IMR-90 (cell line): ENCODE measurements around the gene HMOX1. TPM values are rescaled to one million over a fixed set of nuclear protein-coding genes. Genes with fewer than 3 reads are reported as not detected.
A peak's percentile ranks its signal among the peaks of the same experiment; 100 is the strongest.

Experiments
- ATAC-seq: fragments of 200-7000 bp; cut with Tn5 transposase; 2 replicates; pipeline ENCODE4 v1.9.1; 2020; ENCODE audit warnings: low read depth, mild to moderate bottlenecking, moderate library complexity
- BruUV-seq: library from RNA; stranded (reverse); fragments of 400-500 nt; replicated peaks from 2 replicates; lab custom pipeline; 2021; lab: Mats Ljungman, UMichigan
- CTCF ChIA-PET: fragments of 300-600 bp; formaldehyde crosslinking; extraction: SDS; loops from one replicate; lab custom pipeline; 2021; ENCODE audit warnings: antibody characterized with exemption; lab: Yijun Ruan, JAX
- POLR2A ChIA-PET: fragments of 300-600 bp; sonication (Branson Sonifier 250); formaldehyde crosslinking; loops from one replicate; lab custom pipeline; 2022; ENCODE audit warnings: antibody characterized with exemption; ENCODE audit not compliant: unreplicated experiment; lab: Charles Lee
- DNase-seq: peaks from one replicate; pipeline ENCODE4 v3.0.0; 2013
- H2AFZ ChIP-seq: replicated peaks from 2 replicates; pipeline ENCODE3; 2013; ENCODE audit warnings: low read length, mild to moderate bottlenecking; ENCODE audit not compliant: poor library complexity
- H2AK5ac ChIP-seq: 2 replicates; pipeline ENCODE4 v1.6.1; 2013; ENCODE audit warnings: low read depth, low read length, inconsistent platforms
- H2AK9ac ChIP-seq: replicated peaks from 2 replicates; pipeline ENCODE3; 2013; ENCODE audit warnings: mild to moderate bottlenecking, low read depth, low read length, moderate library complexity; ENCODE audit not compliant: poor library complexity
- H2BK120ac ChIP-seq: 2 replicates; pipeline ENCODE4 v1.6.1; 2013; ENCODE audit warnings: low read depth, low read length, inconsistent platforms
- H2BK15ac ChIP-seq: 3 replicates; pipeline ENCODE4 v1.6.1; 2013; ENCODE audit warnings: low read depth, low read length, inconsistent platforms
- H2BK20ac ChIP-seq: 2 replicates; pipeline ENCODE4 v1.6.1; 2013; ENCODE audit warnings: low read depth, mild to moderate bottlenecking, inconsistent platforms, low read length, moderate library complexity
- H2BK5ac ChIP-seq: 2 replicates; pipeline ENCODE4 v1.6.1; 2013; ENCODE audit warnings: mild to moderate bottlenecking, low read depth, low read length, inconsistent platforms; ENCODE audit not compliant: poor library complexity, severe bottlenecking
- H3K14ac ChIP-seq: replicated peaks from 2 replicates; pipeline ENCODE4 v1.6.1; 2013; ENCODE audit warnings: low read depth, low read length, inconsistent platforms
- H3K18ac ChIP-seq: 2 replicates; pipeline ENCODE4 v1.6.1; 2013; ENCODE audit warnings: low read depth, low read length, control low read depth
- H3K23ac ChIP-seq: 2 replicates; pipeline ENCODE4 v1.6.1; 2013; ENCODE audit warnings: low read depth, low read length, inconsistent platforms
- H3K27ac ChIP-seq: 2 replicates; pipeline ENCODE4 v1.5.1; 2013; ENCODE audit warnings: mild to moderate bottlenecking, control low read depth, low read length; ENCODE audit not compliant: insufficient read depth
- H3K27me3 ChIP-seq: 2 replicates; pipeline ENCODE4 v1.6.1; 2013; ENCODE audit warnings: low read length; ENCODE audit not compliant: control insufficient read depth, insufficient read depth
- H3K36me3 ChIP-seq: 2 replicates; pipeline ENCODE4 v1.6.1; 2013; ENCODE audit warnings: low read length, mixed read lengths; ENCODE audit not compliant: control insufficient read depth, insufficient read depth
- H3K4ac ChIP-seq: 2 replicates; pipeline ENCODE4 v1.6.1; 2013; ENCODE audit warnings: low read depth, low read length, inconsistent platforms
- H3K4me1 ChIP-seq: 2 replicates; pipeline ENCODE4 v1.6.1; 2013; ENCODE audit warnings: low read length, mixed read lengths; ENCODE audit not compliant: control insufficient read depth, insufficient read depth
- H3K4me2 ChIP-seq: 2 replicates; pipeline ENCODE4 v1.6.1; 2013; ENCODE audit warnings: low read depth, mild to moderate bottlenecking, control low read depth, low read length, moderate library complexity
- H3K4me3 ChIP-seq: 2 replicates; pipeline ENCODE4 v1.5.1; 2013; ENCODE audit warnings: low read depth, mild to moderate bottlenecking, control low read depth, low read length, moderate library complexity; ENCODE audit not compliant: insufficient read depth
- H3K56ac ChIP-seq: 2 replicates; pipeline ENCODE4 v1.6.1; 2013; ENCODE audit warnings: low read length, inconsistent platforms; ENCODE audit not compliant: insufficient read depth; ENCODE audit errors: extremely low read depth
- H3K79me1 ChIP-seq, 2 experiments: 2 replicates each; pipeline ENCODE4 v1.6.1; 2013; ENCODE audit warnings: low read length in 2 of 2, inconsistent platforms in 1 of 2, low read depth in 1 of 2
- H3K9ac ChIP-seq: 2 replicates; pipeline ENCODE4 v1.6.1; 2013; ENCODE audit warnings: low read depth, low read length, control low read depth
- H3K9me1 ChIP-seq: 2 replicates; pipeline ENCODE4 v1.6.1; 2013; ENCODE audit warnings: low read length, inconsistent platforms; ENCODE audit not compliant: insufficient read depth
- H3K9me3 ChIP-seq: 2 replicates; pipeline ENCODE4 v1.6.1; 2013; ENCODE audit warnings: low read length; ENCODE audit not compliant: control insufficient read depth, insufficient read depth
- H4K20me1 ChIP-seq: 2 replicates; pipeline ENCODE4 v1.6.1; 2013; ENCODE audit warnings: low read length, inconsistent platforms; ENCODE audit not compliant: insufficient read depth
- H4K5ac ChIP-seq: 2 replicates; pipeline ENCODE4 v1.6.1; 2013; ENCODE audit warnings: mild to moderate bottlenecking, low read depth, low read length, control low read depth
- H4K8ac ChIP-seq, 2 experiments: 2 replicates each; pipeline ENCODE4 v1.6.1; 2013; ENCODE audit warnings: low read depth in 2 of 2, low read length in 2 of 2, control low read depth in 1 of 2, inconsistent platforms in 1 of 2
- H4K91ac ChIP-seq: 2 replicates; pipeline ENCODE4 v1.6.1; 2013; ENCODE audit warnings: low read depth, low read length, inconsistent platforms; ENCODE audit not compliant: insufficient read depth
- BHLHE40 ChIP-seq: fragments of 150-350 bp; IDR thresholded peaks from 2 replicates; pipeline ENCODE4 v1.6.1; 2016; ENCODE audit warnings: mild to moderate bottlenecking, low read depth, low read length
- FOS ChIP-seq: fragments of 150-350 bp; IDR thresholded peaks from 2 replicates; pipeline ENCODE4 v1.6.1; 2016; ENCODE audit warnings: low read depth, low read length
- MAFK ChIP-seq: IDR thresholded peaks from 2 replicates; pipeline ENCODE4 v1.6.1; 2012; ENCODE audit warnings: low read depth, low read length, improper control_type of control experiment
- MXI1 ChIP-seq: IDR thresholded peaks from 2 replicates; pipeline ENCODE4 v1.6.1; 2012; ENCODE audit warnings: low read depth, mild to moderate bottlenecking, low read length, moderate library complexity, borderline replicate concordance
- NFE2L2 ChIP-seq: fragments of 150-350 bp; IDR thresholded peaks from 2 replicates; pipeline ENCODE4 v1.6.1; 2016; ENCODE audit warnings: low read depth, mild to moderate bottlenecking, low read length
- POLR2A ChIP-seq: IDR thresholded peaks from 2 replicates; pipeline ENCODE4 v1.6.1; 2012; ENCODE audit warnings: mild to moderate bottlenecking, low read depth, low read length
- RAD21 ChIP-seq: IDR thresholded peaks from 2 replicates; pipeline ENCODE4 v1.6.1; 2012; ENCODE audit warnings: low read length, improper control_type of control experiment
- RCOR1 ChIP-seq: IDR thresholded peaks from 2 replicates; pipeline ENCODE4 v1.6.1; 2012; ENCODE audit warnings: mild to moderate bottlenecking, low read length, improper control_type of control experiment; ENCODE audit not compliant: insufficient replicate concordance
- SMC3 ChIP-seq: fragments of 150-350 bp; IDR thresholded peaks from 2 replicates; pipeline ENCODE4 v1.6.1; 2016; ENCODE audit warnings: low read depth, mild to moderate bottlenecking, antibody characterized with exemption, low read length, moderate library complexity
- WGBS, 2 experiments: methylation state at CpG; one replicate each; pipeline versions ENCODE4 v1.1.5 to v1.1.7; 2013; ENCODE audit warnings: missing lambda C conversion rate in 2 of 2; ENCODE audit not compliant: insufficient read length in 1 of 2; ENCODE audit errors: extremely low coverage in 2 of 2; 5-methylcytosine and 5-hydroxymethylcytosine counted together
- dilution Hi-C: fragments of 300-500 bp; cut with HindIII; formaldehyde crosslinking; loops from one replicate; pipeline ENCODE4 v1.14.3; 2018; ENCODE audit warnings: low sequenced_read_pairs; ENCODE audit not compliant: unreplicated experiment
- in situ Hi-C: fragments of 300-500 bp; cut with MboI; formaldehyde crosslinking; loops from 3 replicates; pipeline ENCODE4 v1.14.3; 2019; ENCODE audit warnings: low sequenced_read_pairs, inconsistent platforms, mixed read lengths
- intact Hi-C: fragments of 100-400 bp; cut with micrococcal nuclease; formaldehyde crosslinking; loops from 2 replicates; pipeline ENCODE4 v1.10.0; 2022
- polyA plus RNA-seq, 3 experiments: library from polyadenylated mRNA; depleted of rRNA; stranded (reverse); fragments of >200 nt; gene quantifications; 2 replicates each; pipeline ENCODE4 v1.2.3, GENCODE V29; 2012; ENCODE audit warnings: low replicate concordance in 1 of 3
- total RNA-seq: library from RNA; depleted of rRNA; stranded (reverse); fragments of >200 nt; gene quantifications from 2 replicates; pipeline ENCODE4 v1.2.3, GENCODE V29; 2012

HMOX1 gene
- total and polyA plus RNA-seq, 2 of the 4 experiments (the other 2 are of a cell fraction): 23.1 to 50.5 TPM

DNA sequence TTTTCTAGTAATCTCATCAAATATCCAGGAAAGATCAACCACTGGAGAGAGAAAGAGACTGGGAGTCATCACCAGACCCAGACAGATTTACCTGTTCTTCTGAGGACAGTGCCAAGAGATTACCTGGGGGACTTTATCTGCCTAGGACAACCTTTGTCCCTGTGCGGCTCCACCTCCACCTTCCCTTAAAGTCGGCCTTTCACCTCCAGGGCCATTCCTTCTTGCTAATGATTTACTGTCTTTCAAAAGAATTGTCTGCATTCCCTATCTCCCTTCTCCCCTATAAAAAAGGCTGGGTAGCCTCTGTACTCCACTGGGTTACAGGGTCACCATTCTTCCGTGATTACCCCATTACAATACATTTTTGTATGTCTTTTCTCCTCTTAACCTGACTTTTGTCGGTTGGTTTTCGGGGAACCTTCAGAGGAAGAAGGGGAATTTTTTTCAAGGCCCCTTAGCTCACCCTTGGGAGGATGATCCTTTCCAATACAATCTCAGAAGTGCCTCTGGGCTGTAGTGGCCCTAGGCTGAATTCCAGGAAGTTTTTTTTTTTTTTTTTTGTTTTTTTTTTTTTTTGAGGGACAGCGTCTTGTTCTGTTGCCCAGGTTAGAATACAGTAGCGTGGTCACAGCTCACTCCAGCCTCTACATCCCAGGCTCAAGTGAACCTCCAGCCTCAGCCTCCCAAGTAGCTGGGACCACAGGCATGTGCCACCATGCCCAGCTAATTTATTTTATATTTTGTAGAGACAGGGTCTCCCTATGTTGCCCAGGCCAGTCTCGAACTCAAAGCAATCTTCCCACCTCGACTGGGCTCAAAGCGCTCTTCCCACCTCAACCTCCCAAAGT lies 1.5 kb upstream of the HMOX1 start:
- peak overlapping the region; percentile 64 for H2AK5ac ChIP-seq
- H3K4ac ChIP-seq: peak overlapping the region; percentile 12; the same call in 1 of the 2 replicates
- ChIA-PET POLR2A (no interaction called here), CTCF (no interaction called here)
- no peak overlapping the region for H2BK5ac ChIP-seq
- no peak overlapping the region for H3K18ac ChIP-seq
- no peak overlapping the region for H3K14ac ChIP-seq
- H4K91ac ChIP-seq: 0 out of 2 replicates have a peak overlapping the region, but pooled peaks have one; percentile 79
- H2BK20ac ChIP-seq: 0 out of 2 replicates have a peak overlapping the region, but pooled peaks have one; percentile 32
- H3K23ac ChIP-seq: no peak overlapping the region
- H3K4me1 ChIP-seq: peaks cover 36% of the 10 kb centered on the region
- no TSS peak for BruUV-seq
- DNase-seq: no peak
- no peak overlapping the region for H3K9ac ChIP-seq
- no peak for TF ChIP-seq BHLHE40
- no peak for TF ChIP-seq SMC3
- no peak for TF ChIP-seq FOS
- TF ChIP-seq MAFK: no peak
- TF ChIP-seq MXI1: no peak
- no peak for TF ChIP-seq RAD21
- no peak for TF ChIP-seq NFE2L2
- TF ChIP-seq RCOR1: no peak
- TF ChIP-seq POLR2A: no peak
- no peak overlapping the region for H4K5ac ChIP-seq
- no peak overlapping the region for H2AK9ac ChIP-seq
- in situ Hi-C loops: no loop called here
- dilution Hi-C loops: no loop called here
- intact Hi-C loops: no loop called here
- H4K8ac ChIP-seq: peak overlapping the region in 1 of 2 experiments; percentile 84; a peak in 1 of 4 replicates
- H3K4me2 ChIP-seq: no peak overlapping the region
- peaks cover 22 to 40% of the 10 kb centered on the region in 2 experiments for H3K79me1 ChIP-seq
- H3K36me3 ChIP-seq: peaks cover 13% of the 10 kb centered on the region
- peaks cover 8% of the 10 kb centered on the region; the same call in 1 of the 2 replicates for H4K20me1 ChIP-seq
- no peak for ATAC-seq
- no peak overlapping the region for H2AFZ ChIP-seq
- H3K27me3 ChIP-seq: no peaks in the 10 kb centered on the region
- WGBS, 2 experiments: no CpG with 5 or more reads among the region's 10 CpGs
- H3K9me3 ChIP-seq: no peaks in the 10 kb centered on the region
- no peak overlapping the region for H2BK15ac ChIP-seq
- no peak overlapping the region for H3K4me3 ChIP-seq
- H2BK120ac ChIP-seq: 0 out of 2 replicates have a peak overlapping the region, but pooled peaks have one; percentile 72
- peaks cover 24% of the 10 kb centered on the region; the same call in 1 of the 2 replicates for H3K9me1 ChIP-seq
- H3K56ac ChIP-seq: no peak overlapping the region
- H3K27ac ChIP-seq: no peak overlapping the region
